GM23248 (cell line): ENCODE results near the gene ATXN7L2.

Experiments
- EZH2 ChIP-seq: fragments of 200-600 bp; sonication (generic); IDR thresholded peaks from 2 replicates; pipeline ENCODE4 v1.6.1; 2018; ENCODE audit warnings: antibody characterized with exemption, mild to moderate bottlenecking; ENCODE audit not compliant: insufficient read depth, poor library complexity, severe bottlenecking
- EZH2phosphoT487 ChIP-seq: fragments of 200-600 bp; sonication (generic); IDR thresholded peaks from 2 replicates; pipeline ENCODE4 v1.6.1; 2018; ENCODE audit warnings: antibody characterized with exemption, moderate library complexity, mild to moderate bottlenecking, low read depth; ENCODE audit not compliant: insufficient read depth

GRCh38 chr1:109513110-109513710, 29.5 kb downstream of the ATXN7L2 start:
- TF ChIP-seq EZH2 (no peak), EZH2phosphoT487 (no peak)
